ENCODE data around the gene FCHSD2.
A peak's percentile ranks its signal among the peaks of the same experiment; 100 is the strongest.

Gene FCHSD2

DNA sequence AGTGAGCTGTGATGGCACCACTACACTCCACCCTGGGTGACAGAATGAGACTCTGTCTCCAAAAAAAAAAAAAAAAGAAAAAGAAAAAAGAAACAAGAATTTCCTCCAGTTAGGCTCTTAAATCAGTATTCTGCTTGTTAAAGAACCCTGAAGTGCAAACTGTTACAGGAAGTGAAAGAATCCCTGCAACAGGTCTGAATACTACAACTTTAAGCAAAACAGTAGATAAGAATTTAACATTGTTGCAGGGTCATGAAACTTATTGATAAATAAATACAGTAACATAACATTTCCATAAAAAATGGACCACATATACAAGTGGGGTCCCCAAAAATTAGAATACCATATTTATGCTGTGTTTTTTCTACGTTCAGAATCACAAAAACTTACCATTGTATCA lies 35.8 kb downstream of the FCHSD2 start:
- Histone ChIP-seq H3K27me3 (ENCODE audit: control insufficient read depth in 2 of 2, insufficient read depth in 2 of 2, low read length in 2 of 2) (no peaks in the 10 kb centered on the region), H3K9me3 (ENCODE audit: control insufficient read depth in 2 of 2, low read length in 2 of 2) (no peaks in the 10 kb centered on the region), H3K9ac (ENCODE audit: low read depth in 1 of 2, low read length in 2 of 2) (no peak overlapping the region), H3K4me3 (ENCODE audit: low read length in 2 of 2) (no peak overlapping the region), H3K27ac (ENCODE audit: low read depth in 2 of 2, low read length in 2 of 2) (no peak overlapping the region), H3K36me3 (ENCODE audit: control insufficient read depth in 2 of 2, insufficient read depth in 2 of 2, low read length in 2 of 2) (no peaks in the 10 kb centered on the region), H3K4me1 (ENCODE audit: control insufficient read depth in 2 of 2, insufficient read depth in 2 of 2, low read length in 2 of 2) (no peaks in the 10 kb centered on the region)

DNA sequence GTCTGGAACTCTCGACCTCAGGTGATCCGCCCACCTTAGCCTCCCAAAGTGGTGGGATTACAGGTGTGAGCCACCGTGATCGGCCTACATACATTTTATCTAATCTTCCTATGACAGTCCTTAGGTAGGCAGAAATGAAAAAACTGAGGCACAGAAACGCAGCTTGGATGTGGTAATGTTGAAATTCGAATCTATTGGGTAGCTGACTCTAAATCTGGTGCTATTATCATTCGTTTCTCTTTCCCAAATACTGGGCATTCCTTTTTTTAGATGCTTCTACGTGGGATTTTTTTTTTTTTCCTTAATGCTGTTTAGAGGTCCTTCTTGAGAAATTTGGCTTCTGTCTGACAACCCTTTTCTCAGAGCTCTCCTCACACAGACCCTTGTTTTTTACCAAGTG lies 41.5 kb downstream of the FCHSD2 start:
- Histone ChIP-seq H3K9me3 (ENCODE audit: control insufficient read depth in 2 of 2, low read length in 2 of 2) (no peaks in the 10 kb centered on the region), H3K4me1 (ENCODE audit: control insufficient read depth in 2 of 2, insufficient read depth in 2 of 2, low read length in 2 of 2) (no peaks in the 10 kb centered on the region), H3K36me3 (ENCODE audit: control insufficient read depth in 2 of 2, insufficient read depth in 2 of 2, low read length in 2 of 2) (no peaks in the 10 kb centered on the region), H3K27me3 (ENCODE audit: control insufficient read depth in 2 of 2, insufficient read depth in 2 of 2, low read length in 2 of 2) (no peaks in the 10 kb centered on the region), H3K9ac (ENCODE audit: low read depth in 1 of 2, low read length in 2 of 2) (no peak overlapping the region), H3K4me3 (ENCODE audit: low read length in 2 of 2) (no peak overlapping the region), H3K27ac (ENCODE audit: low read depth in 2 of 2, low read length in 2 of 2) (no peak overlapping the region)

DNA sequence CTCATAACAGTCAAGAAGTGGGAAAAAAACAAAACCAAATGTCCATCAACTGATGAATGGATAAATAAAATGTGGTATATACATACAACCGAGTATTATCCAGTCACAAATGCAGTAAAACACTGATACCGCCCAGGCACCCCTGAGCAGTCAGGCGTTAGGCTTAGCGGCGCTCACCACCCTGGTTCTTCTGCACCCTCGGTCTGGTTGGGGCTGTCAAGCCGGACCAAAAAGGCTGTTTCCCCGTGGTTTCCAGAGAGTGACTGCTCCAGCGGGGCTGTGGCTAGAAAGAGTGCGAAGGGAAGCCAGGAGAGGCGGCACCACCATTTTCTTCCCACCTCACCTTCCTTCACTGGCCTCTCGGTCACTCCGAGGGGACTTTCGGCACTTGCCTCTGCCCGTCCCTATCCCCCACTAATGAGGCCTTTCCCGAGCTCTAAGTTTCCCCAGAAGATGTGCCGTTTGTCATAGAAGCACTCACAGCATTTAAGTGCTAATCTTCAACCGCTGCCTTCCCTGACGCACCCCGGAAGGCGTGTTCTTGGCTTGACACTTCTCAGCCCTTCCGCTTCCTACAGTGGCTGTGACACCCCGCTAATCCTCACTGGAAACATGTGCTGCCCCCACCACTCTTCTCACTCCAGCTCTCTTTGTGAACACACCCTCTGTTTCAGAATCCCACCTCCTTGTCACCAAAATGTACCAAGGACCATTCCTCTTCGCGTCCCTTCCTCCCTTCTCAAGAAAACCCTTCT lies 42.4 kb downstream of the FCHSD2 start:
- Histone ChIP-seq H3K27me3 (ENCODE audit: control insufficient read depth in 2 of 2, insufficient read depth in 2 of 2, low read length in 2 of 2) (no peaks in the 10 kb centered on the region), H3K9me3 (ENCODE audit: control insufficient read depth in 2 of 2, low read length in 2 of 2) (no peaks in the 10 kb centered on the region), H3K9ac (ENCODE audit: low read depth in 1 of 2, low read length in 2 of 2) (no peak overlapping the region), H3K4me1 (ENCODE audit: control insufficient read depth in 2 of 2, insufficient read depth in 2 of 2, low read length in 2 of 2) (no peaks in the 10 kb centered on the region), H3K27ac (ENCODE audit: low read depth in 2 of 2, low read length in 2 of 2) (no peak overlapping the region), H3K36me3 (ENCODE audit: control insufficient read depth in 2 of 2, insufficient read depth in 2 of 2, low read length in 2 of 2) (no peaks in the 10 kb centered on the region), H3K4me3 (ENCODE audit: low read length in 2 of 2) (no peak overlapping the region)

DNA sequence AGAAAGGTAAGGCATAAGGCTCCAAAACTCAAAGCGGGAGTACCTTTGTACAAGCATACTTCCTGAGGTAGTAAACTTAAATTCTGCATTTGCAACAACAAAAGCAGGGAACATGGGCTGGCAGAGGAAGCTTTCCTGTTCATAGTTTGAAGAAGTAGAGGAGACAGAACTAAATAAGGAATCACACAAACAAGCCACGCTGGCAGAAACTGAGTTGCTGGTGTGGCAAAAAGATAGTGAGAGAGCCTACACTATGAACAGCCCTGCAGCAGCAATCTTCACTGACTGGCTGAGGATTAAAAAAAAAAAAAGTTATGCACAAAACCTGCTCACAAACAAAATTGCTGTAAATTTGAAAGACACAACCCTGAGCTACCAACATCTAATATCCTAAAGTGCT lies 46.5 kb downstream of the FCHSD2 start:
- Histone ChIP-seq H3K4me3 (ENCODE audit: low read length in 2 of 2) (no peak overlapping the region), H3K27me3 (ENCODE audit: control insufficient read depth in 2 of 2, insufficient read depth in 2 of 2, low read length in 2 of 2) (no peaks in the 10 kb centered on the region), H3K9me3 (ENCODE audit: control insufficient read depth in 2 of 2, low read length in 2 of 2) (no peaks in the 10 kb centered on the region), H3K4me1 (ENCODE audit: control insufficient read depth in 2 of 2, insufficient read depth in 2 of 2, low read length in 2 of 2) (no peaks in the 10 kb centered on the region), H3K27ac (ENCODE audit: low read depth in 2 of 2, low read length in 2 of 2) (no peak overlapping the region), H3K36me3 (ENCODE audit: control insufficient read depth in 2 of 2, insufficient read depth in 2 of 2, low read length in 2 of 2) (no peaks in the 10 kb centered on the region), H3K9ac (ENCODE audit: low read depth in 1 of 2, low read length in 2 of 2) (no peak overlapping the region)

DNA sequence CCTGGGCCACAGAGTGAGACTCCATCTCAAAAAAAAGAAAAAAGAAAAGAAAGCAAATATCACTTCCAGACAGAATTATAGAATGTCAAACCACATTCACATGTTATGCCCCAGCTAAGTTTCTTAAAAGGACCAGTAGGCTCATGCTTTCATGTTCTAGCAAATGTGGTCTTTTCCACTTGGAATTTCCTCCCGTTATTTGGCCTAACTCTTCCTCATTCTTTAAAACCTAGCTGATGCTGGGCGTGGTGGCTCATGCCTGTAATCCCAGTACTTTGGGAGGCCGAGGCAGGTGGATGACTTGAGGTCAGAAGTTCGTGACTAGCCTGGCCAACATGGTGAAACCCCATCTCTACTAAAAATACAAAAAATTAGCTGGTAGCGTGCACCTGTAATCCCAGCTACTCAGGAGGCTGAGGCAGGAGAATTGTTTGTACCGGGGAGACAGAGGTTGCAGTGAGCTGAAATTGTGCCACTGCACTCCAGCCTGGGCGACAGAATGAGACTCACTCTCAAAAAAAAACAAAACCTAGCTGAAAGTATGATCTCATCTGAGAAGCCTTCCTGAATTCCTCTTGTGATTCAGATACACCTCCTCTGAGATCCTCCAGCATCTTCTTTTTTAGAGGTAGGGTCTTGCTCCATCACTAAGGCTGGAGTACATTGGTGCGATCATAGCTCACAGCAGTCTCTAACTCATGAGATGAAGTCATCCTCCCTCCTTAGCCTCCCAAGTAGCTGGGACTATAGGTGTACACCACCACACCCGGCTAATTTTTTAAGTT lies 50.4 kb downstream of the FCHSD2 start:
- H3K27ac ChIP-seq (ENCODE audit: low read depth in 2 of 2, low read length in 2 of 2): no peak overlapping the region
- no peaks in the 10 kb centered on the region for H3K27me3 ChIP-seq (ENCODE audit: control insufficient read depth in 2 of 2, insufficient read depth in 2 of 2, low read length in 2 of 2)
- no peaks in the 10 kb centered on the region for H3K4me1 ChIP-seq (ENCODE audit: control insufficient read depth in 2 of 2, insufficient read depth in 2 of 2, low read length in 2 of 2)
- H3K4me3 ChIP-seq (ENCODE audit: low read length in 2 of 2): no peak overlapping the region
- no peaks in the 10 kb centered on the region for H3K9me3 ChIP-seq (ENCODE audit: control insufficient read depth in 2 of 2, low read length in 2 of 2)
- H3K36me3 ChIP-seq (ENCODE audit: control insufficient read depth in 2 of 2, insufficient read depth in 2 of 2, low read length in 2 of 2): no peaks in the 10 kb centered on the region
- H3K9ac ChIP-seq (ENCODE audit: low read depth in 1 of 2, low read length in 2 of 2): no peak overlapping the region

DNA sequence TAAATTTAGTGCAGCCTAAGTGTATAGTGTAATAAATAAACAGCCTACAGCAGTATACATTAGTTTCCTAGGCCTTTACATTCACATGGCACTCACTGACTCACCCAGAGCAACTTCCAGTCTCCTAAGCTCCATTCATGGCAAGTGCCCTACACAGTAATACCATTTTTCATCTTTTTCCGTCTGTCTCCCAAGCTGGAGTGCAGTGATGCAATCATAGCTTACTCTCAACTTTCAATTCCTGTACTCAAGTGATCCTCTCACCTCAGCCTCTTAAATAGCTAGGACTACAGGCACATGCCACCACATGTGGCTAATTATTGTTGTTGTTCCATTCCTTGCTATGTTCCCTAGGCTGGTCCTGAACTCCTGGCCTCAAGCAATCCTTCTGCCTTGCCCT lies 54.4 kb downstream of the FCHSD2 start:
- Histone ChIP-seq H3K9ac (ENCODE audit: low read depth in 1 of 2, low read length in 2 of 2) (no peak overlapping the region), H3K9me3 (ENCODE audit: control insufficient read depth in 2 of 2, low read length in 2 of 2) (no peaks in the 10 kb centered on the region), H3K27me3 (ENCODE audit: control insufficient read depth in 2 of 2, insufficient read depth in 2 of 2, low read length in 2 of 2) (no peaks in the 10 kb centered on the region), H3K4me3 (ENCODE audit: low read length in 2 of 2) (no peak overlapping the region), H3K4me1 (ENCODE audit: control insufficient read depth in 2 of 2, insufficient read depth in 2 of 2, low read length in 2 of 2) (no peaks in the 10 kb centered on the region), H3K36me3 (ENCODE audit: control insufficient read depth in 2 of 2, insufficient read depth in 2 of 2, low read length in 2 of 2) (no peaks in the 10 kb centered on the region), H3K27ac (ENCODE audit: low read depth in 2 of 2, low read length in 2 of 2) (no peak overlapping the region)

DNA sequence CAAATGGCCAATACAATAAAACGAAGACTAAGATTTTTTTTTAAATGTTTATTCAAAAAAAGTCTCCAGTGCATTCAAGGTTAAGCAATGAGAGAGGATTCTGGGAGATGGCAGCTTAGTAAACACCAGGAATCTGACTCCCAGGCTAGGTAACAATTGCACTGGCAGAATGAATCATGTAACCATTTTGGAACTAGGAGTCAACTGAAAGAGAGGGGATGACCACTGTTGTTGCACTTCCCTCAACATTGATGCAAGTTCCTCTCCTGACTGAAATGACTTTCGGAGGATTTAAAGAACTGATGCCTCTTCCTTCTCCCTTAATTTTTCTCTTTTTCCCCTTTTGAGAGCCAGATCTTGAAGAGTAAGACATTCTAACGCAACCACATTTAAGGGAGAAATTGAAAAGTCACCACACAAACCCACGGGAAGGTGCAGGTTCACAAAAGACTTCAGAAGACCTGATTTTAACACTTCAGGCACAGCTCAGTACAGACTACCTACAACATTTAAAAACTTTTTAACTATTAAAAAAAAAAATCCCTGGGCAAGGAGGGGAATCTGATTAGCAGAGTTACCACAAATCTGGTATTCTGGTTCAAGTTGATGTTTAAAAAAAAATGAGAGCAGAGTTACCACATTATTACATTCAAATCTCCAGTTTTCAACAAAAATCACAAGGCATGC lies 56.8 kb downstream of the FCHSD2 start:
- Histone ChIP-seq H3K4me3 (ENCODE audit: low read length in 2 of 2) (no peak overlapping the region), H3K27ac (ENCODE audit: low read depth in 2 of 2, low read length in 2 of 2) (no peak overlapping the region), H3K4me1 (ENCODE audit: control insufficient read depth in 2 of 2, insufficient read depth in 2 of 2, low read length in 2 of 2) (no peaks in the 10 kb centered on the region), H3K9ac (ENCODE audit: low read depth in 1 of 2, low read length in 2 of 2) (no peak overlapping the region), H3K36me3 (ENCODE audit: control insufficient read depth in 2 of 2, insufficient read depth in 2 of 2, low read length in 2 of 2) (no peaks in the 10 kb centered on the region), H3K9me3 (ENCODE audit: control insufficient read depth in 2 of 2, low read length in 2 of 2) (no peaks in the 10 kb centered on the region), H3K27me3 (ENCODE audit: control insufficient read depth in 2 of 2, insufficient read depth in 2 of 2, low read length in 2 of 2) (no peaks in the 10 kb centered on the region)

DNA sequence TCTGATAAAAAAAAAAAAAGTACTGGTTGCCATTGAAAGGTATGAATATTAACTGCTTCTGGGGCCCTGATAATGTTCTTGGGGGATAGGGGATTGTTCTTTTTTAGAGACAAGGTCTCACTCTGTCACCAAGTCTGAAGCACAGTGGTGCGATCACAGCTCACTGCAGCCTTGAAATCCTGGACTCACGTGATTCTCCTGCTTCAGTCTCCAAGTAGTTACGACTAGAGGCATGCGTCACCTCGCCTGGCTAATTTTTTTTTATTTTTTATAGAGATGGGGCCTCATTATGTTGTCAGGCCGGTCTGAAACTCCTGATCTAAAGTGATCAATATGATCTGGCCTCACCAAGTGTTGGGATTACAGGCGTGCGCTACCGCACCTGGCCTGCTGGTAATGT lies 63.5 kb downstream of the FCHSD2 start:
- H3K27ac ChIP-seq (ENCODE audit: low read depth in 2 of 2, low read length in 2 of 2): no peak overlapping the region
- peaks cover 0 to 4% of the 10 kb centered on the region in 2 donors for H3K9me3 ChIP-seq (ENCODE audit: control insufficient read depth in 2 of 2, low read length in 2 of 2)
- peaks cover 2 to 6% of the 10 kb centered on the region in 2 donors for H3K4me1 ChIP-seq (ENCODE audit: control insufficient read depth in 2 of 2, insufficient read depth in 2 of 2, low read length in 2 of 2)
- H3K4me3 ChIP-seq (ENCODE audit: low read length in 2 of 2): no peak overlapping the region
- H3K36me3 ChIP-seq (ENCODE audit: control insufficient read depth in 2 of 2, insufficient read depth in 2 of 2, low read length in 2 of 2): peaks cover 4 to 8% of the 10 kb centered on the region in 2 donors
- no peaks in the 10 kb centered on the region for H3K27me3 ChIP-seq (ENCODE audit: control insufficient read depth in 2 of 2, insufficient read depth in 2 of 2, low read length in 2 of 2)
- H3K9ac ChIP-seq (ENCODE audit: low read depth in 1 of 2, low read length in 2 of 2): no peak overlapping the region

DNA sequence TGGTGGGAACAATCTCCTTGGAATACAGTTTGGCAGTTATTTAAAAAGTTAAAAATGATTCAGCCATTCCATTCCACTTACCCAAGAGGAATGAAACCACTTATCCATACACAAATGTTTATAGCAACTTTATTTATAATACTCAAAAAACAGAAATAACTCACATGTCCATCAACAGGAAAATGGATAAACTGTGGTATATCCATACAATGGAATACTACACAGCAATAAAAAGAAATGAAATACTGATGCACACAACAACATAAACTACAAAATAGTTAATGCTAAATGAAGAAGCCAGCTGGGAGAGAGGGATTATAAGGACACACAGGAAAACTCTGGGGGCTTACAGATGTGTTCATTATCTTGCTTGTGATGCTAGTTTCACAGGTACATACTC lies 64.7 kb downstream of the FCHSD2 start:
- Histone ChIP-seq H3K9me3 (ENCODE audit: control insufficient read depth in 2 of 2, low read length in 2 of 2) (peaks cover 0 to 4% of the 10 kb centered on the region in 2 donors), H3K4me1 (ENCODE audit: control insufficient read depth in 2 of 2, insufficient read depth in 2 of 2, low read length in 2 of 2) (peaks cover 7 to 13% of the 10 kb centered on the region in 2 donors), H3K27ac (ENCODE audit: low read depth in 2 of 2, low read length in 2 of 2) (no peak overlapping the region), H3K36me3 (ENCODE audit: control insufficient read depth in 2 of 2, insufficient read depth in 2 of 2, low read length in 2 of 2) (peaks cover 4 to 8% of the 10 kb centered on the region in 2 donors), H3K4me3 (ENCODE audit: low read length in 2 of 2) (no peak overlapping the region), H3K9ac (ENCODE audit: low read depth in 1 of 2, low read length in 2 of 2) (no peak overlapping the region), H3K27me3 (ENCODE audit: control insufficient read depth in 2 of 2, insufficient read depth in 2 of 2, low read length in 2 of 2) (no peaks in the 10 kb centered on the region)

DNA sequence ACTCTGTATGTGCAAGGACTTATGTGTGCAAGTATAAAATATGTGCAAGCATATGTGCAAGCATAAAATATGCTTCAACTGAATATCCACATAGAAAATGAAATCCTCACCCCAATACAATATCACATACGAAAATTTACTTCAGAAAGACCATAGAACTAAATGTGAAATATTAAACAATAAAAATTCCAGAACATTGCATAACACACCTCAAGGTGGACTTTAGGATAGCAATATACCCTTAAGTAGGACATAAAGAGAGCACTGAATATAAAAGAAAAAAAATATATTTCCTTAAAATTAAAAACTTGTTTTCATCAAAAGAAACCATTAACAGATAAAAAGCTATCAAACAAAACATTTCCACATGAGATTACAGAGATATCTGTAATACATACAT lies 67.8 kb downstream of the FCHSD2 start:
- no peak overlapping the region for H3K27ac ChIP-seq (ENCODE audit: low read depth in 2 of 2, low read length in 2 of 2)
- peaks cover 0 to 4% of the 10 kb centered on the region in 2 donors for H3K9me3 ChIP-seq (ENCODE audit: control insufficient read depth in 2 of 2, low read length in 2 of 2)
- H3K27me3 ChIP-seq (ENCODE audit: control insufficient read depth in 2 of 2, insufficient read depth in 2 of 2, low read length in 2 of 2): no peaks in the 10 kb centered on the region
- H3K36me3 ChIP-seq (ENCODE audit: control insufficient read depth in 2 of 2, insufficient read depth in 2 of 2, low read length in 2 of 2): peaks cover 4 to 8% of the 10 kb centered on the region in 2 donors
- no peak overlapping the region for H3K4me3 ChIP-seq (ENCODE audit: low read length in 2 of 2)
- H3K9ac ChIP-seq (ENCODE audit: low read depth in 1 of 2, low read length in 2 of 2): peak overlapping the region in 1 of 2 donors; percentile 6
- H3K4me1 ChIP-seq (ENCODE audit: control insufficient read depth in 2 of 2, insufficient read depth in 2 of 2, low read length in 2 of 2): peaks cover 7 to 14% of the 10 kb centered on the region in 2 donors

Data from mucosa of rectum (tissue), 2 donors.